Erythroblast (primary cell): ENCODE data around the gene GIGYF2.
"Not testable (repeated sequence)": the region's sequence is repeated elsewhere in the genome, so short reads cannot be mapped to it uniquely, and the experiment has no call there.

Source experiments
- DNase-seq, 2 experiments: peaks; one replicate each; lab custom pipeline; 2025; lab: John Stamatoyannopoulos, UW
- GATA1 ChIP-seq: IDR thresholded peaks from 2 replicates; pipeline ENCODE4 v1.6.1; 2011; ENCODE audit warnings: low read depth, mild to moderate bottlenecking, control low read depth, low read length, moderate library complexity
- POLR2A ChIP-seq: IDR thresholded peaks from 2 replicates; pipeline ENCODE4 v1.6.1; 2011; ENCODE audit warnings: mild to moderate bottlenecking, low read length

The GIGYF2 gene

GRCh38 chr2:232674491-232674890 lies 22.6 kb upstream of the GIGYF2 start:
- TF ChIP-seq POLR2A (no peak), GATA1 (no peak)
- DNase-seq = no peak

DNA sequence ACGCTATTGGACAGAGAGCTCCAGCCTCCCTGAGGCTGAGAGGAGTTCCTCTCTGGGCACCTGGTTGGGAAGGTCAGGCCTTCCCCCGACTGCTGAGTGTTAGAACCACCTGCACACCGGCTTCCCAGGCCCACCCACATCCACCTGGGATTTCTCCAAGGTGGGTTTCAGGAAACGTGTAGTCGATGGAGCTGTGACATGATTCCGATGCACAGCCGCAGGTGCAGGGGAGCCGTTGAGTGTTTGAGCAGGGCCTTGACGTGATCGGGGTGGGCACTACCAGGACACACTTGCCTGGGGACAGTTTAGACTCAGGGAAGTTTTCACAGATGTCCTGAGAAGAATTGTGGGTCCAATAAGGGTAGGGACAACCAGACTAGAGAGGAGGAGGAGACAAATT lies 21.8 kb upstream of the GIGYF2 start:
- TF ChIP-seq GATA1 (no peak), POLR2A (no peak)

DNA sequence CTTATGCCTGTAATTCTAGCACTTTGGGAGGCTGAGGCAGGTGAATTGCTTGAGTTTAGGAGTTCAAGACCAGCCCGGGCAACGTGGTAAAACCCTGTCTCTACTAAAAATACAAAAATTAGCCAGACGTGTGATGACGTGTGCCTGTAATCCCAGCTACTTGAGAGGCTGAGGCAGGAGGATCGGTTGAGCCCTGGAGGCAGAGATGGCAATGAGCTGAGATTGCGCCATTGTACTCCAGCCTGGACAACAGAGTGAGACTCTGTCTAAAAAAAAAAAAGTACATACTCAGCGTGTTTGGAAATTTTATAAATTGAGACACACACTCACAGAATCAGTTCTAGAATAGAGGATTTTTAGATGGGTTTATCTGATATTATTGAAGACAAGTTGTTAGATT lies 17.1 kb upstream of the GIGYF2 start:
- TF ChIP-seq GATA1 (no peak), POLR2A (no peak)
- no peak for DNase-seq

More for the DNA sequence above, 21.8 kb upstream of the GIGYF2 start:
- DNase-seq = no peak

DNA sequence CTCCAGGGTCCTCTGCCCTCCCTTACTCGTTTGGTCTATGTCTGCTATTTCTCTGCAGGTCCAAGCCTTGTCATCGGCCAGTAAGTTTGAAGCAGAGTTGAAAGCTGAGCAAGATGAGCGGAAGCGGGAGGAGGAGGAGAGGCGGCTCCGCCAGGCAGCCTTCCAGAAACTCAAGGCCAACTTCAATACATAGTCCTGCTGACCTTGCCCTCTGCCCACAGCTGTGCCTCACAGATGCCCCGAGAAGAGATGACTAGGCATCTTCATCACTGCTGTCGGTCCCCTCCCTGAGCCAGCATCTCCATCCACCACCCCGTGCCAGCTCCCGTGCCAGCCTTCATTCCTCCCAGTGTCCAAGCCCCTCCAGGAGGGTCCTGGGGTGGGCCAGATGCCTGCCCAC lies 15.6 kb upstream of the GIGYF2 start:
- no peak for DNase-seq
- TF ChIP-seq POLR2A (no peak), GATA1 (no peak)

DNA sequence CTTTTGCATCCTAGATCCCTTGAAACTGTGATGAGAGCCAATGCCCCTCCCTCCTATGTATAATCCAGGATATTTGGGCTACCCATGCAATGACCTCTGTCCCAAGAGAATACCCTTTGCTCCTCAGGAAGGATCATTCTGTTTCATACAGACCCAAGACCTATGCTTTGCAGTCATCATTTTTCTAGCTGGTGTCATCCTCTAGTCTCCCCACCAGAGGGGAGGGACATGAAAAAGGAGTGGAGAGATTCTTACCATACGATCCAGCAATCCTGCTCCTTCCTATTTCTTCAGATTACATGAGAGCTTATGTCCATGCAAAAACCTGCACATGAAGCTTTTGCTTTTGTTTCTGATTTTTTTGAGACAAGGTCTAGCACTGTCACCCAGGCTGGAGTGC lies 13.8 kb upstream of the GIGYF2 start:
- TF ChIP-seq GATA1 = no peak
- no peak for TF ChIP-seq POLR2A
- DNase-seq = no peak

DNA sequence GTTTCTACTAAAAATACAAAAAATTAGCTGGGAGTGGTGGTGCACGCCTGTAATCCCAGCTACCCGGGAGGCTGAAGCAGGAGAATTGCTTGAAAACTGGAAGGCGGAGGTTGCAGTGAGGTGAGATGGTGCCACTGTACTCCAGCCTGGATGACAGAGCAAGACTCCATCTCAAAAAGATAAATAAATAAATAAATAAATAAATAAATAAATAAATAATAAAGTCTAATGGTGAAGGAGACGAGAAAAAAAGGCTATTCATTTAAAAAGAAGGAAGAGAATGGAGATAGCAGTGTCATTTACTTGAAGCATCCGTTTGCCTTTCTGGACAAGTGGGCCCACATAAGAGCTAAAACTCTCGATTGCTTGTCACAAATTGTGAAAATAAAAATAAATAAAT lies 11.7 kb upstream of the GIGYF2 start:
- DNase-seq = not testable (repeated sequence)

DNA sequence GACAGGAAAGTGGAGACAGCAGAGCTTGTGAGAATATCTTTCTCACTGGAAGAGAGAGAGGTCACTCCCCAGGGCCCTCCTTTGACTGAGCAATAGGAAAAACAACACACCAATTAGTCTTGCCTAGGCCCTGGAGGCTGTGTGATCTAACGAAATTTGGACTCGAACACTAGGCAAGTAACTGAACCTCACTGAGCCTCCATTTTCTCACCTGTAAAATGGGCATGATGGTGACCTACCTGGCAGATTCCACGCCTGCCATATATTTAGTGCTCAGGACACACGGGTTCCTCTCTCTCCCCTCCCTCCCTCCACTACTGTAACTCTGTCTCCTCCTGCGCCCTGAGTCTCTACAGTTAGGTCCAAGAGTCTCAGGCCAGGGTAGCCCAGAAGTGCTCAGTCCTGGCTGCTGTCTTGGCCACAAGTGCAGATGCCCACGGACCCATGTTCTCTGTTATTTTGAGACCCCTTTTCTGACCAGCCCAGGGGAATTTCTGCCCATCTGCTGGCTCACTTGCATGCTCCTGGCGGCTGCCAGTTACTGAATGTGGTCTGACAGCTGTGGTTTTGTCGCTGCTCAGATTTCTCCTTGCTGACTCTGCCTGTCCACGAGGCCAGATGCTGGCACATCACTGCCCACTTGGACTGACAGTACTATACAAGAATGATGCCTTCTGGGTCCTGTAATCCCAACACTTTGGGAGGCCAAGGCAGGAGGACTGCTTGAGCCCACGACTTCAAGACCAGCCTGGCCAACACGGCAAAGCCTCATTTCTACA lies 9.6 kb upstream of the GIGYF2 start:
- no peak for DNase-seq
- TF ChIP-seq POLR2A (no peak), GATA1 (no peak)

GRCh38 chr2:232688201-232688600 lies 8.9 kb upstream of the GIGYF2 start:
- no peak for DNase-seq
- TF ChIP-seq POLR2A (no peak), GATA1 (no peak)

- peak; percentile 12 to 32 for DNase-seq
- TF ChIP-seq POLR2A = no peak
- TF ChIP-seq GATA1 = no peak
These were observed 7.8 kb upstream of the GIGYF2 start for GRCh38 chr2:232689152-232689910.

- DNase-seq = not testable (repeated sequence)
These were observed 6.0 kb upstream of the GIGYF2 start for GRCh38 chr2:232691117-232691516.

GRCh38 chr2:232693344-232693743 lies 3.8 kb upstream of the GIGYF2 start:
- DNase-seq = no peak
- no peak for TF ChIP-seq POLR2A
- no peak for TF ChIP-seq GATA1

DNA sequence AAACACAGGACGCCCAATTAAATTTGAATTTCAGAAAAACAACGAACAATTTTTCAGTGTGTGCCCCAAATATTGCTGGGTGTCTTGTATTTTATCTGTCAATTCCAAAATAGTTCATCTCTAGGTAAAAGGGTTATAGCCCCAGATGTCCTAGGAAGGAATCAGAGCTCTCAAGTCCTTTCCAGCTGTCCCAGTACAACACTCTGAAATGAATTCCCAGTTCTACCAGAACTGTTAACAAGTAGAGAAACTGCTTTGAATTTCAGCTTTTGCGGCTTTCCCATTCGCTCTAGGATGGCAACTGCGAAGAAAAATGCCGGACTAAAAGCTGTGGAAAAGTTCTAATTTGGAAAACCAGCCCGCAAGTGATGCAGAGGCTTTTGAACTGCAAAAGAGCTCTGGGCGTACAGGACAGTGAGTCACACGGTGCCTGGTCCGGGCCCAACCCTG lies 497 bp upstream of the GIGYF2 start:
- no peak for DNase-seq
- TF ChIP-seq GATA1 (no peak), POLR2A (no peak)

DNA sequence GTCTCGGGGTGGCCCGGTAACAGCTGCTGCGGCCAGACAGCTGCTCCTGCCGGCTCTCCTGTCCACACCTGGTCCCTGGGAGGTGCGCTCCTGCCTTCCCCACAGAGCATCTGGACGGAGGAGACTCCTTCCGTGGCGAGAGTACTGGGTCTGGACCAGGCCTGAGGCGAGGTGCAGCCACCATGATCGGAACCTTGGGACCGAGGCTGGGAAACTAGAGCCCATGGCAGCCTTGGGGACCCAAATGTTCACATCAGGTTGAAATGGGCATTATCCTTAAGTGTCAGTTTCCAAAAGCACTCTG lies 628 bp downstream of the GIGYF2 start:
- DNase-seq = no peak
- no peak for TF ChIP-seq GATA1
- TF ChIP-seq POLR2A = no peak

GRCh38 chr2:232698556-232699091 lies 1.5 kb downstream of the GIGYF2 start:
- TF ChIP-seq POLR2A = no peak
- TF ChIP-seq GATA1 = no peak
- DNase-seq = peak; percentile 38 to 59
